GM19455 (cell line): ENCODE measurements around the gene PTPDC1.

Source experiments
- ATAC-seq: cut with Tn5 transposase; IDR thresholded peaks from one replicate; pipeline ENCODE4 v1.9.1; 2021; ENCODE audit not compliant: unreplicated experiment

The PTPDC1 gene, protein sequence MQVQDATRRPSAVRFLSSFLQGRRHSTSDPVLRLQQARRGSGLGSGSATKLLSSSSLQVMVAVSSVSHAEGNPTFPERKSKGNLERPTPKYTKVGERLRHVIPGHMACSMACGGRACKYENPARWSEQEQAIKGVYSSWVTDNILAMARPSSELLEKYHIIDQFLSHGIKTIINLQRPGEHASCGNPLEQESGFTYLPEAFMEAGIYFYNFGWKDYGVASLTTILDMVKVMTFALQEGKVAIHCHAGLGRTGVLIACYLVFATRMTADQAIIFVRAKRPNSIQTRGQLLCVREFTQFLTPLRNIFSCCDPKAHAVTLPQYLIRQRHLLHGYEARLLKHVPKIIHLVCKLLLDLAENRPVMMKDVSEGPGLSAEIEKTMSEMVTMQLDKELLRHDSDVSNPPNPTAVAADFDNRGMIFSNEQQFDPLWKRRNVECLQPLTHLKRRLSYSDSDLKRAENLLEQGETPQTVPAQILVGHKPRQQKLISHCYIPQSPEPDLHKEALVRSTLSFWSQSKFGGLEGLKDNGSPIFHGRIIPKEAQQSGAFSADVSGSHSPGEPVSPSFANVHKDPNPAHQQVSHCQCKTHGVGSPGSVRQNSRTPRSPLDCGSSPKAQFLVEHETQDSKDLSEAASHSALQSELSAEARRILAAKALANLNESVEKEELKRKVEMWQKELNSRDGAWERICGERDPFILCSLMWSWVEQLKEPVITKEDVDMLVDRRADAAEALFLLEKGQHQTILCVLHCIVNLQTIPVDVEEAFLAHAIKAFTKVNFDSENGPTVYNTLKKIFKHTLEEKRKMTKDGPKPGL

DNA sequence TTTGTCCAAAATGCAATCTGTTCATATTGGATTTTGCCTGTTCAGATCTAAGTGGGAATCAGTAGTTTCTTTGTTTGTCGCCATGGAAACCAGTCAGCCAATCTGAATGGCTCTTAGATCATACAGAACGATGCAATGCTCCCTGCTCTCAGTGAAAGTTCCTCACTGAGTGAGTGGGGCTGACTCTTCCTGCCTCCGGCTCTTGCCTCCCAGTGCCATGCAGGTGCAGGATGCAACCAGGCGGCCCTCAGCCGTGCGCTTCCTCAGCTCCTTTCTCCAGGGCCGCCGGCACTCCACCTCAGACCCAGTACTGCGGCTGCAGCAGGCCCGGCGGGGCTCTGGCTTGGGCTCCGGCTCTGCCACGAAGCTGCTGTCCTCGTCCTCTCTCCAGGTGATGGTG, at the start of gene PTPDC1:
TSS of gene PTPDC1 (plus strand) at position 151 of the 400 bp plus-strand sequence. CDS start at position 218, 67 bp downstream.
- ATAC-seq: no peak

DNA sequence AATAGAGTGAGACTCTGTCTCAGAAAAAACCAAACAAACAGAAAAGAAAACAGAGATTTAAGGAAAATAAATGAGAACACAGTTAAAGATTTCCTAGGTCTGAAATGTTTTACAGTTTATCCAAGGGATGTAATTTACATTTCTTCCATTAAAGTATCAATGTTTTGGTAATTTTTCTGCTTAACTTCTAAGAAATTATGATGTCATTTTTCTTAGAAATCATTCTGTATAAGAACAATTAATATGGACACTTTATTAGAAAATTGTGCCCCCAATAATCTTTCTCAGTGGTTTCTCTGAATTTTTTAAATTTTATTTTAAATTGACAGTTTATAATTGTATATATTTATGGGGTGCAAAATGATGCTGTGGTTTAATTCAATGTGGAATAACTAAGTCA, 49.8 kb upstream of the PTPDC1 start:
- no peak for ATAC-seq

GRCh38 chr9:94039786-94040185, 44.5 kb upstream of the PTPDC1 start:
- no peak for ATAC-seq

- no peak for ATAC-seq
Measured at GRCh38 chr9:94042516-94043360, 41.5 kb upstream of the PTPDC1 start.

GRCh38 chr9:94054716-94055115, 29.5 kb upstream of the PTPDC1 start:
- no peak for ATAC-seq

- no peak for ATAC-seq
Measured at GRCh38 chr9:94056442-94056974, 27.8 kb upstream of the PTPDC1 start.

GRCh38 chr9:94057918-94058317, 26.3 kb upstream of the PTPDC1 start:
- no peak for ATAC-seq

DNA sequence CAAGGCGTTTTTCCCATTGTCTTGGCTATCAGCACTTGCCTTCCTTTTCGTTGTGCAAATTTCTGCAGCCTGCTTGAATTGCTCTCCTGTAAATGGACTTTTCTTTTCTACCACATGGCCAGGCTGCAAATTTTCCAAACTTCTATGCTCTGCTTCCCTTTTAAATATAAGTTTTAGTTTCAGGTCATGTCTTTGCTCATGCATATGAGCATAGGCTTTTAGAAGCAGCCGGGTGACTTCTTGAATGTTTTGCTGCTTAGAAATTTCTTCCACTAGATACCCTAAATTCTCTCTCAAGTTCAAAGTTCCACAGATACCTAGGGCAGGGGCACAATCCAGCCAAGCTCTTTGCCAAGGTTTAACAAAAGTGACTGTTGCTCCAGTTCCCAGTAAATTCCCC, 22.4 kb upstream of the PTPDC1 start:
- ATAC-seq: no peak

- no peak for ATAC-seq
Measured at GRCh38 chr9:94065535-94065961, 18.7 kb upstream of the PTPDC1 start.

- ATAC-seq: no peak
Measured at GRCh38 chr9:94068257-94068656, 16.0 kb upstream of the PTPDC1 start.

DNA sequence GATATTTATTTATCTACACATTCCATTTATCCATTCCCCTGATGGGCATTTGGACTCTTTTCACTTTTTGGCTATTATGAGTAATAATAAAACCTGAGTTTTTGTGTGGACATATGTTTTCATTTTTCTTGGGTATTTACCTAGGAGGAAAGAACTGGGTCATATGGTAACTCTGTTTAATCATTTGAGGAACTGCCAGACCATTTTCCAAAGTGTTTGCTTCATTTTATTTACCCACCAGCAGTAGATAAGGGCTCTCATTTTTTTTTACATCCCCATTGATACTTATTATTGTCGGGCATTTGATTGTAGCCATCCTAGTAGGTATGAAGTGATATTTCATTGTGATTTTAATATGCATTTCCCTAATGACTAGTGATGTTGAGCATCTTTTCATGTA, 7.7 kb upstream of the PTPDC1 start:
- ATAC-seq: no peak

DNA sequence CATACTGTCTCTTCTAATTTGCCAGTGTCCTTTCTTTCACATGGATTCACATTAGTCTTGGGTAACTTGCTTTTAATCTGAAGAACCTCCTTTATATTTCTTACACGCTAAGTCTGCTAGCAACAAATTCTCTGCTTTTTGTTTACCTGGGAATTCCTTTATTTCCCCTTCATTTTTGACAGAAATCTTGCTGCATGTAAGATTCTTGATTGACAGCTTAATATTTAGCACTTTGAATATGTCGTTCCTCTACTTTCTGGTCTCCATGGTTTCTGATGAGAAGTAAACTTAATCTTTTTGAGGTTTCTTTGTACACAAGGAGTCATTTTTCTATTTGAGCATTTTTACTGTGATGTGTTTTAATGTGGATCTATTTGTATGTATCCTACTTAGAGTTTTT, 6.2 kb upstream of the PTPDC1 start:
- no peak for ATAC-seq

GRCh38 chr9:94079236-94079635, 5.0 kb upstream of the PTPDC1 start:
- no peak for ATAC-seq

GRCh38 chr9:94080249-94080648, 4.0 kb upstream of the PTPDC1 start:
- no peak for ATAC-seq

- ATAC-seq: no peak
Measured at GRCh38 chr9:94081435-94081834, 2.8 kb upstream of the PTPDC1 start.

DNA sequence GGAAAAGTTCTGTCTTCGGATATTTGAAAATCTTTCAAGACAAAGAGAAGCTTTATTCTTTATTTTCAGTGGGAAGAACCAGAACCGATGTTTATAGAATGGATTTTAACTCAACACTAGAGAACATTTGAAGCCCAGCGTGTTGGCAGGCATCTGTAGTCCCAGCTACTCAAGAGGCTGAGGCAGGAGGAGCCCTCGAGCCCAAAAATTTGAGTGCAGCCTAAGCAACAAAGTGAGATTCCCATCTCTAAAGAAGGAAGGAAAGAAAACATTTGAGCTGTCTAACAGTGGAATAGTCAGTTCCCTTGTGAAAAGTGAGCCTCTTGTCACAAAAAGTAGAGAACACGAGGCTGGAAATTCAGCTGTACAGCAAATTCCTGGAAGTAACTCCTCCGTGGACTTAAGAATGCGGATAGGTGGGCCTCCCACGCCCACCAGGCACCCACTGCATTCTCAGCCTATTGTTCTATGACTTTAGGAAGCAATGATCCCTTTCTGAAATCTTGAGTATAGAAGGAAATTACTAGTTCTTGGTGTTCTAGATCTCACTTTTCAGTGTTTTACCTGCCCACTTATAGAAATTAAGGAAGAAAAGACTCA, 2.3 kb upstream of the PTPDC1 start:
- ATAC-seq: no peak

- ATAC-seq: no peak
Measured at GRCh38 chr9:94082553-94082952, 1.7 kb upstream of the PTPDC1 start.

- ATAC-seq: no peak
Measured at GRCh38 chr9:94082956-94083355, 1.3 kb upstream of the PTPDC1 start.

DNA sequence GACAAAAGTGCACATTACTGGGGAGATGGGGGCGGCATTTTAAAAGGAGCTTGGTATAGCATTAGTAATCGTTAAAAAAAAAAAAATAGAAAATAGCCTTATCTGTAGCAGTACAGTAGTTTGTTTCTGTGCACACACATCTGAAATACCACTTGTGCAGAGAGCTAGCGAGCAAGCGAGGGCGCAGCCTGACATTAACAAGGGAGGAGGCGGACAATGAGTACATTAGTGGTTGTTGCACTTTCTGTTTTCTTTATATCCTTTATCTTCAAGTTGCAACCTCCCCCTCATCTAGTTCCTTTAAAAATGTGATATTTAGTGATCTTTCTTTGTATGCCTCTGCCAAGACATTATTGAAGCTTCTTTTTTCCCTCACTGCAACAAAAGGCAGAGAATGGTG, 880 bp upstream of the PTPDC1 start:
- ATAC-seq: no peak

- no peak for ATAC-seq
Measured at GRCh38 chr9:94085062-94085639, 887 bp downstream of the PTPDC1 start.
